A673 (cell line): ENCODE measurements around the gene OR56B1. TPM values are rescaled to one million over a fixed set of nuclear protein-coding genes. Genes with fewer than 3 reads are reported as not detected.

Experiments used
- BruUV-seq: library from RNA; stranded (reverse); fragments of 400-500 nt; replicated peaks from 2 replicates; lab custom pipeline; 2021; lab: Mats Ljungman, UMichigan
- CTCF ChIA-PET: fragments of 300-600 bp; sonication (Branson Sonifier 250); formaldehyde crosslinking; loops from one replicate; lab custom pipeline; 2022; ENCODE audit warnings: antibody characterized with exemption; lab: Charles Lee
- POLR2A ChIA-PET: fragments of 300-600 bp; sonication (Branson Sonifier 250); formaldehyde crosslinking; loops from one replicate; lab custom pipeline; 2022; ENCODE audit warnings: antibody characterized with exemption; ENCODE audit not compliant: low non-redundant PET; lab: Charles Lee
- DNase-seq: peaks from one replicate; pipeline ENCODE4 v3.0.0-alpha.2; 2015; ENCODE audit warnings: low spot score
- H3K27ac ChIP-seq: fragments of 200-600 bp; sonication (generic); 2 replicates; pipeline ENCODE4 v1.5.1; 2016; ENCODE audit warnings: mixed run types, low read depth, mild to moderate bottlenecking, mixed read lengths, antibody characterized with exemption, low read length; ENCODE audit not compliant: poor library complexity, severe bottlenecking
- H3K27me3 ChIP-seq: fragments of 200-600 bp; sonication (generic); replicated peaks from 2 replicates; pipeline ENCODE4 v1.6.1; 2017; ENCODE audit warnings: mixed run types, low read depth, mild to moderate bottlenecking, mixed read lengths, antibody characterized with exemption, low read length; ENCODE audit not compliant: insufficient read depth, poor library complexity
- H3K36me3 ChIP-seq: fragments of 200-600 bp; sonication (generic); 2 replicates; pipeline ENCODE4 v1.6.1; 2016; ENCODE audit warnings: mixed run types, mild to moderate bottlenecking, mixed read lengths, antibody characterized with exemption, low read length; ENCODE audit not compliant: insufficient read depth, poor library complexity, severe bottlenecking
- H3K4me1 ChIP-seq: fragments of 200-600 bp; sonication (generic); 2 replicates; pipeline ENCODE4 v1.6.1; 2017; ENCODE audit warnings: mixed run types, mild to moderate bottlenecking, mixed read lengths, antibody characterized with exemption, low read length; ENCODE audit not compliant: insufficient read depth, poor library complexity, severe bottlenecking
- H3K4me3 ChIP-seq: fragments of 200-600 bp; sonication (generic); 2 replicates; pipeline ENCODE4 v1.5.1; 2016; ENCODE audit warnings: low read depth, mixed run types, mild to moderate bottlenecking, mixed read lengths, low read length; ENCODE audit not compliant: poor library complexity, severe bottlenecking
- H3K9me3 ChIP-seq: fragments of 200-600 bp; sonication (generic); 2 replicates; pipeline ENCODE4 v1.6.1; 2016; ENCODE audit warnings: mixed run types, low read depth, mild to moderate bottlenecking, mixed read lengths, antibody characterized with exemption, low read length; ENCODE audit not compliant: poor library complexity, severe bottlenecking
- CTCF ChIP-seq: fragments of 300-800, 200-600 bp; sonication (generic); conservative IDR thresholded peaks from 2 replicates; pipeline ENCODE4 v1.5.1; 2017; ENCODE audit warnings: low read depth, mild to moderate bottlenecking, antibody characterized with exemption, low read length, moderate library complexity, mixed read lengths
- EZH2 ChIP-seq: fragments of 200-600 bp; sonication (generic); IDR thresholded peaks from 2 replicates; pipeline ENCODE4 v1.6.1; 2017; ENCODE audit warnings: borderline replicate concordance, low read depth, mild to moderate bottlenecking, mixed read lengths, antibody characterized with exemption, low read length; ENCODE audit not compliant: poor library complexity, severe bottlenecking
- intact Hi-C: fragments of 100-400 bp; cut with micrococcal nuclease; formaldehyde crosslinking; loops from one replicate; pipeline ENCODE4 v1.10.0; 2022; ENCODE audit not compliant: unreplicated experiment
- total RNA-seq: library from RNA; stranded (reverse); gene quantifications from 2 replicates; pipeline ENCODE4 v1.2.3, GENCODE V29; 2021

Gene OR56B1
- total RNA-seq, 1 experiment from 2014 or later: not detected

- DNase-seq: no peak
- Histone ChIP-seq H3K27me3 (peaks cover 6% of the 10 kb centered on the region), H3K4me3 (no peak overlapping the region), H3K4me1 (no peaks in the 10 kb centered on the region), H3K27ac (no peak overlapping the region), H3K36me3 (no peaks in the 10 kb centered on the region), H3K9me3 (no peaks in the 10 kb centered on the region)
- ChIA-PET POLR2A (no interaction called here), CTCF (no interaction called here)
- TF ChIP-seq CTCF (no peak), EZH2 (no peak)
- no TSS peak for BruUV-seq
- intact Hi-C loops: no loop called here
Observed at GRCh38 chr11:5749836-5750235, 13.6 kb downstream of the OR56B1 start.

GRCh38 chr11:5753943-5754342 is 17.7 kb downstream of the OR56B1 start, which contains the start of gene OR52N4:
Gene OR52N4 (plus strand): TSS chr11:5754243. CDS start chr11:5754741, 498 bp downstream.
- no peak for DNase-seq
- Histone ChIP-seq H3K9me3 (no peaks in the 10 kb centered on the region), H3K36me3 (no peaks in the 10 kb centered on the region), H3K27me3 (peaks cover 6% of the 10 kb centered on the region), H3K4me3 (no peak within 1 kb of the TSS), H3K4me1 (no peaks in the 10 kb centered on the region), H3K27ac (no peak within 1 kb of the TSS)
- ChIA-PET POLR2A (no interaction called here), CTCF (no interaction called here)
- intact Hi-C loops: no loop called here
- TF ChIP-seq CTCF (no peak), EZH2 (no peak)
- BruUV-seq: no TSS peak

- Histone ChIP-seq H3K4me3 (no peak overlapping the region), H3K27ac (no peak overlapping the region), H3K4me1 (no peaks in the 10 kb centered on the region), H3K9me3 (no peaks in the 10 kb centered on the region), H3K27me3 (no peaks in the 10 kb centered on the region), H3K36me3 (no peaks in the 10 kb centered on the region)
- CTCF ChIA-PET: no interaction called here
- no peak for TF ChIP-seq CTCF
- no peak for TF ChIP-seq EZH2
- DNase-seq: no peak
- intact Hi-C loops: no loop called here
- no TSS peak for BruUV-seq
- POLR2A ChIA-PET: no interaction called here
Observed at GRCh38 chr11:5767056-5767455, 30.8 kb downstream of the OR56B1 start.
